HepG2 (cell line): ENCODE data around the gene PRCD. TPM values are rescaled to one million over a fixed set of nuclear protein-coding genes. Genes with fewer than 3 reads are reported as not detected.

Experiments used
- ATAC-seq: fragments of 200-7000 bp; cut with Tn5 transposase; 3 replicates; pipeline ENCODE4 v1.9.1; 2020; ENCODE audit warnings: mild to moderate bottlenecking, moderate library complexity
- BruUV-seq: library from RNA; stranded (reverse); fragments of 400-500 nt; replicated peaks from 2 replicates; lab custom pipeline; 2021; lab: Mats Ljungman, UMichigan
- CTCF ChIA-PET: fragments of 300-600 bp; formaldehyde crosslinking; extraction: SDS; loops from one replicate; lab custom pipeline; 2021; ENCODE audit warnings: low total read pairs, inconsistent platforms, low intra/inter-chr PET ratio; lab: Yijun Ruan, JAX
- POLR2A ChIA-PET: fragments of 350-600 bp; sonication (Branson Sonifier 250); formaldehyde crosslinking; loops from one replicate; lab custom pipeline; 2020; ENCODE audit warnings: antibody characterized with exemption, inconsistent platforms; lab: Yijun Ruan, JAX
- DNase-seq: peaks from one replicate; pipeline ENCODE4 v3.0.0-alpha.2; 2015; ENCODE audit warnings: low spot score
- FAIRE-seq: peaks from 3 replicates; lab custom pipeline; 2011; peaks lifted over from hg19 to GRCh38; lab: Jason Lieb, UNC
- H2AFZ ChIP-seq: one replicate; pipeline ENCODE4 v1.6.1; 2011; ENCODE audit warnings: low read length, inconsistent platforms
- H3K27ac ChIP-seq: fragments of 300-600 bp; 3 replicates; pipeline ENCODE4 v1.8.0; 2011; ENCODE audit warnings: mixed run types, mild to moderate bottlenecking, mixed read lengths, low read length, inconsistent platforms; ENCODE audit not compliant: insufficient read depth; ENCODE audit errors: extremely low read length
- H3K27me3 ChIP-seq, 2 experiments: fragments of 200-600 bp in 1 of 2; 2 replicates in 1 of 2; 3 replicates in 1 of 2; pipeline versions ENCODE4 v1.6.0 to v1.8.0; 2011; ENCODE audit warnings: low read length in 2 of 2, mild to moderate bottlenecking in 2 of 2, moderate library complexity in 2 of 2, inconsistent platforms in 1 of 2; ENCODE audit not compliant: insufficient read depth in 2 of 2, control insufficient read depth in 1 of 2
- H3K36me3 ChIP-seq, 2 experiments: fragments of 200-600 bp in 1 of 2; replicated peaks in 1 of 2; 2 replicates in 1 of 2; 3 replicates in 1 of 2; pipeline versions ENCODE4 v1.5.1 to v1.8.0; 2011; ENCODE audit warnings: low read length in 2 of 2, inconsistent platforms in 1 of 2; ENCODE audit not compliant: insufficient read depth in 2 of 2, control insufficient read depth in 1 of 2
- H3K4me1 ChIP-seq: 2 replicates; pipeline ENCODE4 v1.5.1; 2012; ENCODE audit warnings: low read length, inconsistent platforms; ENCODE audit not compliant: insufficient read depth
- H3K4me2 ChIP-seq: 2 replicates; pipeline ENCODE4 v1.6.0; 2011; ENCODE audit warnings: low read depth, low read length, inconsistent platforms
- H3K4me3 ChIP-seq, 3 experiments: fragments of 200-600 bp in 1 of 3; sonication (generic), shearing (Covaris generic) in 1 of 3; replicated peaks in 1 of 3; 2 replicates each; pipeline ENCODE4 v1.5.1; 2011 to 2016; ENCODE audit warnings: low read length in 3 of 3, inconsistent platforms in 2 of 3, low read depth in 2 of 3, mild to moderate bottlenecking in 2 of 3, control low read depth in 1 of 3, mixed read lengths in 1 of 3; ENCODE audit not compliant: insufficient read depth in 1 of 3
- H3K79me2 ChIP-seq: one replicate; pipeline ENCODE4 v1.6.1; 2011; ENCODE audit warnings: low read length, inconsistent platforms; ENCODE audit not compliant: insufficient read depth
- H3K9ac ChIP-seq: 2 replicates; pipeline ENCODE4 v1.6.0; 2011; ENCODE audit warnings: mild to moderate bottlenecking, low read depth, low read length, inconsistent platforms; ENCODE audit not compliant: insufficient read depth
- H3K9me3 ChIP-seq: 2 replicates; pipeline ENCODE4 v1.5.1; 2012; ENCODE audit warnings: mild to moderate bottlenecking, low read length
- H4K20me1 ChIP-seq: 2 replicates; pipeline ENCODE4 v1.6.0; 2011; ENCODE audit warnings: inconsistent platforms, mild to moderate bottlenecking, low read length, moderate library complexity; ENCODE audit not compliant: insufficient read depth
- ETV6 ChIP-seq: sonication (generic); formaldehyde crosslinking; conservative IDR thresholded peaks from 2 replicates; pipeline ENCODE4 v1.4.0; 2020; ENCODE audit warnings: missing genetic modification reagents
- HIVEP1 ChIP-seq: sonication (generic); formaldehyde crosslinking; IDR thresholded peaks from 2 replicates; pipeline ENCODE4 v1.4.0; 2020; ENCODE audit warnings: mild to moderate bottlenecking, missing genetic modification reagents
- HNF4A ChIP-seq: sonication (generic); formaldehyde crosslinking; IDR thresholded peaks from 2 replicates; pipeline ENCODE4 v1.4.0; 2020; ENCODE audit warnings: missing genetic modification reagents
- MXI1 ChIP-seq: IDR thresholded peaks from 3 replicates; pipeline ENCODE4 v1.6.1; 2012; ENCODE audit warnings: low read depth, low read length, inconsistent platforms, borderline replicate concordance
- NR0B2 ChIP-seq: sonication (generic); formaldehyde crosslinking; IDR thresholded peaks from 2 replicates; pipeline ENCODE4 v1.4.0; 2020; ENCODE audit warnings: mild to moderate bottlenecking, missing genetic modification reagents
- SNAPC2 ChIP-seq: sonication (generic); formaldehyde crosslinking; IDR thresholded peaks from 2 replicates; pipeline ENCODE4 v1.8.1; 2022; ENCODE audit warnings: mild to moderate bottlenecking, missing genetic modification reagents
- TAF1 ChIP-seq: sonication (generic); formaldehyde crosslinking; IDR thresholded peaks from 2 replicates; pipeline ENCODE4 v1.4.0; 2020; ENCODE audit warnings: missing genetic modification reagents
- ZBTB3 ChIP-seq: sonication (generic); formaldehyde crosslinking; IDR thresholded peaks from 2 replicates; pipeline ENCODE4 v1.4.0; 2020; ENCODE audit warnings: low read depth, mild to moderate bottlenecking, moderate library complexity, missing genetic modification reagents, borderline replicate concordance
- ZC3H4 ChIP-seq: sonication (generic); formaldehyde crosslinking; IDR thresholded peaks from 2 replicates; pipeline ENCODE4 v1.4.0; 2020; ENCODE audit warnings: missing genetic modification reagents, borderline replicate concordance
- ZFP1 ChIP-seq: IDR thresholded peaks from 2 replicates; pipeline ENCODE4 v1.6.1; 2016
- ZNF18 ChIP-seq: sonication (generic); formaldehyde crosslinking; IDR thresholded peaks from 2 replicates; pipeline ENCODE4 v1.8.0; 2022; ENCODE audit warnings: mild to moderate bottlenecking, missing genetic modification reagents; ENCODE audit not compliant: insufficient replicate concordance
- ZNF646 ChIP-seq: sonication (generic); formaldehyde crosslinking; IDR thresholded peaks from 2 replicates; pipeline ENCODE4 v1.9.0; 2021; ENCODE audit warnings: mild to moderate bottlenecking, missing genetic modification reagents
- ZNF703 ChIP-seq: sonication (generic); formaldehyde crosslinking; IDR thresholded peaks from 2 replicates; pipeline ENCODE4 v1.5.1; 2020; ENCODE audit warnings: missing genetic modification reagents, mild to moderate bottlenecking, moderate library complexity, borderline replicate concordance
- WGBS: methylation state at CpG from one replicate; pipeline ENCODE4 v1.1.6; 2017; ENCODE audit warnings: low lambda C conversion rate; 5-methylcytosine and 5-hydroxymethylcytosine counted together
- in situ Hi-C: cut with HindIII; loops from 2 replicates; pipeline ENCODE4 v1.10.0; 2017; ENCODE audit warnings: low pct_unique_long_range_greater_than_20kb; ENCODE audit not compliant: extremely low pct_ligation_motif_present
- intact Hi-C: fragments of 100-400 bp; cut with micrococcal nuclease; formaldehyde crosslinking; loops from one replicate; pipeline ENCODE4 v1.10.0; 2022; ENCODE audit not compliant: unreplicated experiment
- polyA plus RNA-seq, 8 experiments: library from polyadenylated mRNA; depleted of rRNA in 3 of 8; stranded (reverse) in 7 of 8; unstranded in 1 of 8; fragments of >200 nt; fragmentation: Illumina TruSeq in 4 of 8; extraction: Trizol in 4 of 8; gene quantifications; 2 replicates each; pipeline versions ENCODE4 v1.2.1 to v1.2.3, GENCODE V29; 2011 to 2016; ENCODE audit warnings: low read depth in 4 of 8, missing spikeins in 1 of 8, mixed read lengths in 1 of 8; ENCODE audit not compliant: insufficient read depth in 1 of 8
- total RNA-seq, 5 experiments: library from RNA; depleted of rRNA; stranded (reverse); fragments of >200 nt; fragmentation: Illumina TruSeq; extraction: Trizol; gene quantifications; 2 replicates each; pipeline ENCODE4 v1.2.3, GENCODE V29; 2016; ENCODE audit warnings: low read depth in 1 of 5
- TF ChIP-seq, protein P1 (sequence below): fragments of 450-650 bp; IDR thresholded peaks from 2 replicates; pipeline ENCODE4 v1.6.1; 2017; ENCODE audit warnings: mild to moderate bottlenecking

PRCD gene
- total and polyA plus RNA-seq, 2 of the 13 experiments (the other 11 are each of a cell fraction or from before 2014, with no cell fraction given): 0.51 TPM; not detected in 1

DNA sequence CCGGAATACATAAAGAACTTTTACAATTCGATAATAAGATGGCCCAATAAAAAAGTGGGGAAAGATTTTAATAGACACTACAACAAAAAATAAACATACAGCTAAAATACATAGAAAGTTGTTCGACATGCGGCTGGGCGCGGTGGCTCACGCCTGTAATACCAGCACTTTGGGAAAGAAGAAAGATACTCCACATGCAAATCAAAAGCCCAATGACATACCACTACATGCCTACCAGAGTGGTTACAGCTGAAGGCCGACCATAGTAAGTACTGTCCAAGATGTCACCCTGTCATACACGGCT is 9.3 kb downstream of the PRCD start:
- WGBS: 39% methylated on average over 9 of the region's 9 CpGs
- Histone ChIP-seq H3K4me3 (peak overlapping the region; percentile 54 to 66 (median 66)), H3K27ac (peak overlapping the region; percentile 69), H3K79me2 (peaks cover 42% of the 10 kb centered on the region), H3K4me1 (peaks cover 76% of the 10 kb centered on the region), H2AFZ (no peak overlapping the region), H3K4me2 (peak overlapping the region; percentile 93), H3K27me3 (no peaks in the 10 kb centered on the region), H3K36me3 (peaks cover 7% of the 10 kb centered on the region in 2 experiments; a peak in 4 of 5 replicates), H3K9ac (peak overlapping the region; percentile 63), H4K20me1 (peaks cover 7% of the 10 kb centered on the region; the same call in 1 of the 2 replicates), H3K9me3 (no peaks in the 10 kb centered on the region)
- POLR2A ChIA-PET: interaction anchor here (1.0 to 4.4 kb wide), 8 partner anchors 9 to 64 kb away, joined by 3 to 40 read pairs (median 10); partner anchors contain the start of genes PRCD and RHBDF2
- intact Hi-C loops (no loop called here), in situ Hi-C loops (no loop called here)
- CTCF ChIA-PET: interaction anchor here (1.1 to 4.4 kb wide), 2 partner anchors 27 to 37 kb away, joined by 5 to 86 read pairs; partner anchors contain the start of gene ST6GALNAC2
- ATAC-seq (peak; percentile 6; the same call in 1 of the 3 replicates), DNase-seq (no peak), FAIRE-seq (no peak)
- BruUV-seq: TSS peak; percentile 44
- TF ChIP-seq ZNF646 (CRISPR knock-in tag): no peak
- TF ChIP-seq HNF4A (CRISPR knock-in tag): no peak
- TF ChIP-seq, protein P1, sequence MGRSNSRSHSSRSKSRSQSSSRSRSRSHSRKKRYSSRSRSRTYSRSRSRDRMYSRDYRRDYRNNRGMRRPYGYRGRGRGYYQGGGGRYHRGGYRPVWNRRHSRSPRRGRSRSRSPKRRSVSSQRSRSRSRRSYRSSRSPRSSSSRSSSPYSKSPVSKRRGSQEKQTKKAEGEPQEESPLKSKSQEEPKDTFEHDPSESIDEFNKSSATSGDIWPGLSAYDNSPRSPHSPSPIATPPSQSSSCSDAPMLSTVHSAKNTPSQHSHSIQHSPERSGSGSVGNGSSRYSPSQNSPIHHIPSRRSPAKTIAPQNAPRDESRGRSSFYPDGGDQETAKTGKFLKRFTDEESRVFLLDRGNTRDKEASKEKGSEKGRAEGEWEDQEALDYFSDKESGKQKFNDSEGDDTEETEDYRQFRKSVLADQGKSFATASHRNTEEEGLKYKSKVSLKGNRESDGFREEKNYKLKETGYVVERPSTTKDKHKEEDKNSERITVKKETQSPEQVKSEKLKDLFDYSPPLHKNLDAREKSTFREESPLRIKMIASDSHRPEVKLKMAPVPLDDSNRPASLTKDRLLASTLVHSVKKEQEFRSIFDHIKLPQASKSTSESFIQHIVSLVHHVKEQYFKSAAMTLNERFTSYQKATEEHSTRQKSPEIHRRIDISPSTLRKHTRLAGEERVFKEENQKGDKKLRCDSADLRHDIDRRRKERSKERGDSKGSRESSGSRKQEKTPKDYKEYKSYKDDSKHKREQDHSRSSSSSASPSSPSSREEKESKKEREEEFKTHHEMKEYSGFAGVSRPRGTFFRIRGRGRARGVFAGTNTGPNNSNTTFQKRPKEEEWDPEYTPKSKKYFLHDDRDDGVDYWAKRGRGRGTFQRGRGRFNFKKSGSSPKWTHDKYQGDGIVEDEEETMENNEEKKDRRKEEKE: no peak
- TF ChIP-seq HIVEP1 (CRISPR knock-in tag): no peak
- no peak for TF ChIP-seq ZC3H4 (CRISPR knock-in tag)
- TF ChIP-seq MXI1: no peak
- TF ChIP-seq ETV6: no peak
- TF ChIP-seq SNAPC2 (CRISPR knock-in tag): no peak
- TF ChIP-seq NR0B2 (CRISPR knock-in tag): no peak
- no peak for TF ChIP-seq ZFP1 (CRISPR knock-in tag)
- no peak for TF ChIP-seq ZNF703
- no peak for TF ChIP-seq TAF1 (CRISPR knock-in tag)
- no peak for TF ChIP-seq ZBTB3 (CRISPR knock-in tag)
- peak; percentile 27 for TF ChIP-seq ZNF18 (CRISPR knock-in tag)
